IMR-90 (cell line): ENCODE data around the gene COG3.

Experiments
- BHLHE40 ChIP-seq: fragments of 150-350 bp; IDR thresholded peaks from 2 replicates; pipeline ENCODE4 v1.6.1; 2016; ENCODE audit warnings: mild to moderate bottlenecking, low read depth, low read length
- CEBPB ChIP-seq: IDR thresholded peaks from 2 replicates; pipeline ENCODE4 v1.6.1; 2012; ENCODE audit warnings: low read depth, low read length, improper control_type of control experiment
- CHD1 ChIP-seq: IDR thresholded peaks from 2 replicates; pipeline ENCODE4 v1.6.1; 2012; ENCODE audit warnings: low read depth, low read length, improper control_type of control experiment
- CTCF ChIP-seq: conservative IDR thresholded peaks from 2 replicates; pipeline ENCODE4 v1.5.1; 2012; ENCODE audit warnings: mild to moderate bottlenecking, low read depth, low read length, improper control_type of control experiment
- FOS ChIP-seq: fragments of 150-350 bp; IDR thresholded peaks from 2 replicates; pipeline ENCODE4 v1.6.1; 2016; ENCODE audit warnings: low read depth, low read length
- MAFK ChIP-seq: IDR thresholded peaks from 2 replicates; pipeline ENCODE4 v1.6.1; 2012; ENCODE audit warnings: low read depth, low read length, improper control_type of control experiment
- MAZ ChIP-seq: IDR thresholded peaks from 2 replicates; pipeline ENCODE4 v1.6.1; 2012; ENCODE audit warnings: low read depth, mild to moderate bottlenecking, low read length, improper control_type of control experiment, moderate library complexity, borderline replicate concordance
- MXI1 ChIP-seq: IDR thresholded peaks from 2 replicates; pipeline ENCODE4 v1.6.1; 2012; ENCODE audit warnings: low read depth, mild to moderate bottlenecking, low read length, moderate library complexity, borderline replicate concordance
- POLR2A ChIP-seq: IDR thresholded peaks from 2 replicates; pipeline ENCODE4 v1.6.1; 2012; ENCODE audit warnings: mild to moderate bottlenecking, low read depth, low read length
- RAD21 ChIP-seq: IDR thresholded peaks from 2 replicates; pipeline ENCODE4 v1.6.1; 2012; ENCODE audit warnings: low read length, improper control_type of control experiment
- RCOR1 ChIP-seq: IDR thresholded peaks from 2 replicates; pipeline ENCODE4 v1.6.1; 2012; ENCODE audit warnings: mild to moderate bottlenecking, low read length, improper control_type of control experiment; ENCODE audit not compliant: insufficient replicate concordance
- RFX5 ChIP-seq: IDR thresholded peaks from 2 replicates; pipeline ENCODE4 v1.8.0; 2012; ENCODE audit warnings: low read depth, mild to moderate bottlenecking, low read length, moderate library complexity
- SMC3 ChIP-seq: fragments of 150-350 bp; IDR thresholded peaks from 2 replicates; pipeline ENCODE4 v1.6.1; 2016; ENCODE audit warnings: low read depth, mild to moderate bottlenecking, antibody characterized with exemption, low read length, moderate library complexity
- TF ChIP-seq, protein P1 (sequence below): fragments of 150-350 bp; IDR thresholded peaks from 2 replicates; pipeline ENCODE4 v1.6.1; 2016; ENCODE audit warnings: low read depth, mild to moderate bottlenecking, low read length, moderate library complexity, borderline replicate concordance

DNA sequence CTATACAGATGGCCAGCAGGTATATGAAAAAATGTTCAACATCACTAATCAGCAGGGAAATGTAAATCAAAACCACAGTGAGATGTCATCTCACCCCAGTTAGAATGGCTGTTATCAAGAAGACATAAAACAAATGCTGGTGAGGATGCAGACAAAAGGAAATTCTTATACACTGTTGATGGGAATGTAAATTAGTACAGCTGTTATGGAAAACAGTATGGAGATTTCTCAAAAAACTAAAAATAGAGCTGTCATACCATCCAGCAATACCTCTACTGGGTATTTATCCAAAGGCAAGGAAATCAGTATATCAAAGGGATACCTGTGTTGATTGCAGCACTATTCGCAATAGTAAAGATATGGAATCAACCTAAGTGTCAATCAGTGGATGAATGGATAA, 22.9 kb downstream of the COG3 start:
- TF ChIP-seq MAFK, result no peak
- no peak for TF ChIP-seq POLR2A
- TF ChIP-seq MXI1, result no peak
- no peak for TF ChIP-seq RCOR1
- TF ChIP-seq CEBPB, result no peak
- no peak for TF ChIP-seq RAD21
- TF ChIP-seq CTCF, result no peak
- no peak for TF ChIP-seq MAZ
- TF ChIP-seq, protein P1, sequence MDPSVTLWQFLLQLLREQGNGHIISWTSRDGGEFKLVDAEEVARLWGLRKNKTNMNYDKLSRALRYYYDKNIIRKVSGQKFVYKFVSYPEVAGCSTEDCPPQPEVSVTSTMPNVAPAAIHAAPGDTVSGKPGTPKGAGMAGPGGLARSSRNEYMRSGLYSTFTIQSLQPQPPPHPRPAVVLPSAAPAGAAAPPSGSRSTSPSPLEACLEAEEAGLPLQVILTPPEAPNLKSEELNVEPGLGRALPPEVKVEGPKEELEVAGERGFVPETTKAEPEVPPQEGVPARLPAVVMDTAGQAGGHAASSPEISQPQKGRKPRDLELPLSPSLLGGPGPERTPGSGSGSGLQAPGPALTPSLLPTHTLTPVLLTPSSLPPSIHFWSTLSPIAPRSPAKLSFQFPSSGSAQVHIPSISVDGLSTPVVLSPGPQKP, result no peak
- no peak for TF ChIP-seq SMC3
- TF ChIP-seq CHD1, result no peak
- TF ChIP-seq RFX5, result no peak
- TF ChIP-seq FOS, result no peak
- no peak for TF ChIP-seq BHLHE40
